ACC112 (cell line): ENCODE data around the gene ABCC1.
"Not testable (repeated sequence)": the region's sequence is repeated elsewhere in the genome, so short reads cannot be mapped to it uniquely, and the experiment has no call there.

Experiments
- H2AFZ ChIP-seq: fragments of 200-600 bp; sonication (generic); one replicate; pipeline ENCODE4 v1.6.0; 2017; ENCODE audit warnings: antibody characterized with exemption, low read length; ENCODE audit not compliant: unreplicated experiment
- H3K27ac ChIP-seq: fragments of 200-600 bp; sonication (generic); 2 replicates; pipeline ENCODE4 v1.5.1; 2014; ENCODE audit warnings: low read depth, mild to moderate bottlenecking, antibody characterized with exemption, low read length, moderate library complexity
- H3K27me3 ChIP-seq: fragments of 200-600 bp; sonication (generic); 2 replicates; pipeline ENCODE4 v1.6.1; 2014; ENCODE audit warnings: mild to moderate bottlenecking, antibody characterized with exemption, low read length, moderate library complexity, mixed read lengths; ENCODE audit not compliant: insufficient read depth
- H3K36me3 ChIP-seq: fragments of 200-600 bp; sonication (generic); 2 replicates; pipeline ENCODE4 v1.6.1; 2016; ENCODE audit warnings: mild to moderate bottlenecking, antibody characterized with exemption, low read length, moderate library complexity, mixed read lengths; ENCODE audit not compliant: insufficient read depth
- H3K4me1 ChIP-seq: fragments of 200-600 bp; sonication (generic); one replicate; pipeline ENCODE4 v1.6.1; 2016; ENCODE audit warnings: low read length, mixed read lengths; ENCODE audit not compliant: insufficient read depth, unreplicated experiment, control insufficient read depth
- H3K4me3 ChIP-seq: fragments of 200-600 bp; sonication (generic); 2 replicates; pipeline ENCODE4 v1.5.1; 2014; ENCODE audit warnings: mild to moderate bottlenecking, low read depth, low read length
- H3K79me2 ChIP-seq: fragments of 200-600 bp; sonication (generic); one replicate; pipeline ENCODE4 v1.6.0; 2016; ENCODE audit warnings: low read length; ENCODE audit not compliant: control insufficient read depth, unreplicated experiment, insufficient read depth

Gene ABCC1

GRCh38 chr16:16158741-16159374, 209.4 kb downstream of the ABCC1 start:
- Histone ChIP-seq H3K4me3 (no peak overlapping the region), H3K27me3 (0 out of 2 replicates have a peak, but pooled peaks cover 3% of the 10 kb centered on the region), H3K79me2 (no peaks in the 10 kb centered on the region), H3K4me1 (no peaks in the 10 kb centered on the region), H3K36me3 (no peaks in the 10 kb centered on the region), H2AFZ (no peak overlapping the region), H3K27ac (no peak overlapping the region)

GRCh38 chr16:16159662-16160061, 210.2 kb downstream of the ABCC1 start:
- no peak overlapping the region for H2AFZ ChIP-seq
- H3K4me1 ChIP-seq = no peaks in the 10 kb centered on the region
- no peaks in the 10 kb centered on the region for H3K79me2 ChIP-seq
- 0 out of 2 replicates have a peak, but pooled peaks cover 3% of the 10 kb centered on the region for H3K27me3 ChIP-seq
- H3K36me3 ChIP-seq = no peaks in the 10 kb centered on the region
- no peak overlapping the region for H3K4me3 ChIP-seq
- H3K27ac ChIP-seq = no peak overlapping the region

GRCh38 chr16:16161319-16161718, 211.9 kb downstream of the ABCC1 start:
- Histone ChIP-seq H3K4me3 (no peak overlapping the region), H3K79me2 (no peaks in the 10 kb centered on the region), H3K4me1 (no peaks in the 10 kb centered on the region), H3K27ac (no peak overlapping the region), H3K27me3 (no peaks in the 10 kb centered on the region), H2AFZ (no peak overlapping the region), H3K36me3 (no peaks in the 10 kb centered on the region)

GRCh38 chr16:16161840-16162239, 212.4 kb downstream of the ABCC1 start:
- not testable (repeated sequence) for H2AFZ ChIP-seq, H3K27ac ChIP-seq, H3K36me3 ChIP-seq, H3K4me3 ChIP-seq, H3K27me3 ChIP-seq, H3K79me2 ChIP-seq, H3K4me1 ChIP-seq

- Histone ChIP-seq H3K27ac (no peak overlapping the region), H3K4me1 (no peaks in the 10 kb centered on the region), H2AFZ (no peak overlapping the region), H3K36me3 (no peaks in the 10 kb centered on the region), H3K27me3 (no peaks in the 10 kb centered on the region), H3K79me2 (no peaks in the 10 kb centered on the region), H3K4me3 (no peak overlapping the region)
Measured at GRCh38 chr16:16162591-16162990, 213.2 kb downstream of the ABCC1 start.

GRCh38 chr16:16163109-16163508, 213.7 kb downstream of the ABCC1 start:
- no peak overlapping the region for H3K27ac ChIP-seq
- H3K4me1 ChIP-seq = no peaks in the 10 kb centered on the region
- H3K4me3 ChIP-seq = no peak overlapping the region
- H3K36me3 ChIP-seq = no peaks in the 10 kb centered on the region
- no peaks in the 10 kb centered on the region for H3K79me2 ChIP-seq
- H2AFZ ChIP-seq = no peak overlapping the region
- no peaks in the 10 kb centered on the region for H3K27me3 ChIP-seq

GRCh38 chr16:16163571-16163970, 214.2 kb downstream of the ABCC1 start:
- H3K79me2 ChIP-seq = no peaks in the 10 kb centered on the region
- no peaks in the 10 kb centered on the region for H3K27me3 ChIP-seq
- H3K27ac ChIP-seq = no peak overlapping the region
- no peaks in the 10 kb centered on the region for H3K36me3 ChIP-seq
- no peaks in the 10 kb centered on the region for H3K4me1 ChIP-seq
- no peak overlapping the region for H2AFZ ChIP-seq
- no peak overlapping the region for H3K4me3 ChIP-seq

- Histone ChIP-seq H3K4me1 (no peaks in the 10 kb centered on the region), H3K36me3 (no peaks in the 10 kb centered on the region), H3K27ac (no peak overlapping the region), H3K4me3 (no peak overlapping the region), H2AFZ (no peak overlapping the region), H3K79me2 (no peaks in the 10 kb centered on the region), H3K27me3 (no peaks in the 10 kb centered on the region)
Measured at GRCh38 chr16:16164243-16164642, 214.8 kb downstream of the ABCC1 start.

- Histone ChIP-seq H3K27ac (no peak overlapping the region), H3K4me1 (no peaks in the 10 kb centered on the region), H2AFZ (no peak overlapping the region), H3K27me3 (no peaks in the 10 kb centered on the region), H3K36me3 (no peaks in the 10 kb centered on the region), H3K79me2 (no peaks in the 10 kb centered on the region), H3K4me3 (no peak overlapping the region)
Measured at GRCh38 chr16:16166085-16166484, 216.7 kb downstream of the ABCC1 start.

GRCh38 chr16:16166949-16167348, 217.5 kb downstream of the ABCC1 start:
- Histone ChIP-seq H3K27ac (no peak overlapping the region), H3K36me3 (no peaks in the 10 kb centered on the region), H3K79me2 (no peaks in the 10 kb centered on the region), H2AFZ (no peak overlapping the region), H3K27me3 (no peaks in the 10 kb centered on the region), H3K4me1 (no peaks in the 10 kb centered on the region), H3K4me3 (no peak overlapping the region)

- Histone ChIP-seq H3K36me3 (no peaks in the 10 kb centered on the region), H3K27me3 (no peaks in the 10 kb centered on the region), H3K27ac (no peak overlapping the region)
Measured at GRCh38 chr16:16167927-16168326, 218.5 kb downstream of the ABCC1 start.

More at GRCh38 chr16:16167927-16168326, 218.5 kb downstream of the ABCC1 start:
- Histone ChIP-seq H2AFZ (no peak overlapping the region), H3K4me1 (no peaks in the 10 kb centered on the region), H3K79me2 (no peaks in the 10 kb centered on the region), H3K4me3 (no peak overlapping the region)
